Progenitor cell of endocrine pancreas (in vitro differentiated cells): Measurements from ENCODE around the gene NKD1. TPM values are rescaled to one million over a fixed set of nuclear protein-coding genes. Genes with fewer than 3 reads are reported as not detected.

Source experiments
- DNase-seq: peaks from one replicate; pipeline ENCODE4 v3.0.0; 2021; ENCODE audit warnings: low spot score; ENCODE audit not compliant: unreplicated experiment
- H3K27ac Mint-ChIP-seq: 2 replicates; pipeline ENCODE4 v1.8.0; 2021; ENCODE audit warnings: mild to moderate bottlenecking, moderate library complexity, mixed read lengths
- H3K27me3 Mint-ChIP-seq: 2 replicates; pipeline ENCODE4 v1.8.0; 2021; ENCODE audit warnings: mixed read lengths
- H3K36me3 Mint-ChIP-seq: 2 replicates; pipeline ENCODE4 v1.8.0; 2022; ENCODE audit warnings: mixed read lengths; ENCODE audit not compliant: insufficient read depth
- H3K4me1 Mint-ChIP-seq: 2 replicates; pipeline ENCODE4 v1.8.0; 2021; ENCODE audit warnings: low read depth, mixed read lengths
- H3K4me3 Mint-ChIP-seq: 2 replicates; pipeline ENCODE4 v1.8.0; 2021; ENCODE audit warnings: low read depth, mild to moderate bottlenecking, moderate library complexity, mixed read lengths
- H3K9me3 Mint-ChIP-seq: 2 replicates; pipeline ENCODE4 v1.8.0; 2021; ENCODE audit warnings: low read depth, mixed read lengths
- total RNA-seq: library from RNA; stranded (reverse); gene quantifications from 2 replicates; pipeline ENCODE4 v1.2.1, GENCODE V29; 2021
- TF ChIP-seq, protein P1 (sequence below): fragments of 200-600 bp; sonication (generic); IDR thresholded peaks from one replicate; pipeline ENCODE4 v1.5.0; 2021; ENCODE audit warnings: antibody characterized with exemption, mild to moderate bottlenecking; ENCODE audit not compliant: unreplicated experiment

The NKD1 gene
- total RNA-seq, 1 donor from 2014 or later: 3.0 TPM

DNA sequence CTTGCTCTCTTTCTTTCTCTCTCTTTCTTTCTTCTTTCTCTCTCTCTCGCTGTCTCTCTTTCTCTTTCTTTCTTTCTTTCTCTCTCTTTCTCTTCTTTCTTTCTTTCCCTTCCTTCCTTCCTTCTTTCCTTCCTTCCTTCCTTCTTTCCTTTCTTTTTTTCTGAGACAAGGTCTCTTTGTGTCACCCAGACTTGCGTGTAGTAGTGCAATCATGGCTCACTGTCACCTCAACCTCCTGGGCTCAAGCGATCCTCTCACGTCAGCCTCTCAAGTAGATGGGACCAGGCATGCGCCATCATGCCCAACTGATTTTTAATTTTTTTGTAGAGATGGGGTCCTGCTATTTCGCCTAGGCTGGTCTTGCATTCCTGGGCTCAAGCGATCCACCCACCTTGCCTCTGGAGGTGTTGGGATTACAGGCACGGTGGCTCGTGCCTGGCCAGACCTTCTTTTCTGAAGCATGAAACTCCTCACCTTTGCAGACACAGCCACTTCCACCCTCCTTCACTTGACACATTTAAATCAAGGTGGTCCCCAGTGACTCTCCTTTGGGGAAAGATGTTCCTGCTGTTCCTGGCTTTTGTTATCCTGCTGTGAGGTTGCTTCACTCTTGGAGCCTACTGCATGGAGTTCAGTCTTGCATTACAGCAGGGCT, 26.8 kb upstream of the NKD1 start:
- peaks cover 8% of the 10 kb centered on the region for H3K9me3 Mint-ChIP-seq
- no peak overlapping the region for H3K27ac Mint-ChIP-seq
- no peak overlapping the region for H3K4me3 Mint-ChIP-seq
- TF ChIP-seq, protein P1, sequence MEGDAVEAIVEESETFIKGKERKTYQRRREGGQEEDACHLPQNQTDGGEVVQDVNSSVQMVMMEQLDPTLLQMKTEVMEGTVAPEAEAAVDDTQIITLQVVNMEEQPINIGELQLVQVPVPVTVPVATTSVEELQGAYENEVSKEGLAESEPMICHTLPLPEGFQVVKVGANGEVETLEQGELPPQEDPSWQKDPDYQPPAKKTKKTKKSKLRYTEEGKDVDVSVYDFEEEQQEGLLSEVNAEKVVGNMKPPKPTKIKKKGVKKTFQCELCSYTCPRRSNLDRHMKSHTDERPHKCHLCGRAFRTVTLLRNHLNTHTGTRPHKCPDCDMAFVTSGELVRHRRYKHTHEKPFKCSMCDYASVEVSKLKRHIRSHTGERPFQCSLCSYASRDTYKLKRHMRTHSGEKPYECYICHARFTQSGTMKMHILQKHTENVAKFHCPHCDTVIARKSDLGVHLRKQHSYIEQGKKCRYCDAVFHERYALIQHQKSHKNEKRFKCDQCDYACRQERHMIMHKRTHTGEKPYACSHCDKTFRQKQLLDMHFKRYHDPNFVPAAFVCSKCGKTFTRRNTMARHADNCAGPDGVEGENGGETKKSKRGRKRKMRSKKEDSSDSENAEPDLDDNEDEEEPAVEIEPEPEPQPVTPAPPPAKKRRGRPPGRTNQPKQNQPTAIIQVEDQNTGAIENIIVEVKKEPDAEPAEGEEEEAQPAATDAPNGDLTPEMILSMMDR: no peak
- no peak for DNase-seq
- no peaks in the 10 kb centered on the region for H3K4me1 Mint-ChIP-seq
- no peaks in the 10 kb centered on the region for H3K36me3 Mint-ChIP-seq
- H3K27me3 Mint-ChIP-seq: peaks cover 9% of the 10 kb centered on the region

DNA sequence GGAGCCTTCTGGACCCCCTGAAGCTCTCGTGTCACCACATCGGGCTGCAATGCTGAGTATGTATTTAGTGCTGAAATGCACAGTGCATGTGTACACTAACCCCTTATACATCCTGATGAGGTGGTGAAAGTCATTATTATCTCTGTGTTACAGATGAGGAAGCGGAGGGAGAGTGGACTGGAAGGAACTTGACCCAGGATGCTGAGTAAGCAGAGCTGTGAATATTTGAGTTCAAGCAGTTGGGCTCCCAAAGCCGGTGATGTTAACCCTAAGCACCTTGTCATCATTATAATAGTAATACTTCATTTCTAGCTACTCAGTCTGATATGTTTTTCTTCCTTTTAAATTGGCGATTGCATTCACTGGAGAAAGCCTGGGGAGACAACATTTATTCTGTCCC, 25.9 kb upstream of the NKD1 start:
- H3K36me3 Mint-ChIP-seq: no peaks in the 10 kb centered on the region
- H3K9me3 Mint-ChIP-seq: no peaks in the 10 kb centered on the region
- TF ChIP-seq, protein P1: no peak
- no peak overlapping the region for H3K27ac Mint-ChIP-seq
- H3K4me3 Mint-ChIP-seq: no peak overlapping the region
- H3K4me1 Mint-ChIP-seq: no peaks in the 10 kb centered on the region
- H3K27me3 Mint-ChIP-seq: peaks cover 9% of the 10 kb centered on the region
- DNase-seq: no peak

DNA sequence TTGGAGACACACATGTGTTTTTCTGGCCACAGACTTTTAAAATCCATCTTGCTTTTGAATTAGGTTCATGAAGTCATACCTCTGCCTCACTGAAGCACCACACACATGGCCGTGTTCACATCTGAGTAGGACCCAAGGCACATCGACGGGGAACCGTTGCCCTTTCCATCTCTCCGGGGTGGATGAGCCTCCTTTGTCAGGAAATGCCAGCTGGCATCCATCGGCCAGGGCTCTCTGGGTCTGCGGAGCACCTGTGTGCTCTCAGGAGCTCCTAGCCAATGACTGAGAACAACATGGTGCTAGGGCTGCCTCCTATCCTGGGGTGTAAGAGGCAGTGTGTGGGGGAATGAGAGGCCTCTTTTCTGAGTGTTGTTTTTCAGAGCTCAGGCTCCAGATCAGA, 24.5 kb upstream of the NKD1 start:
- no peak for DNase-seq
- Mint-ChIP-seq H3K4me1 (no peaks in the 10 kb centered on the region), H3K27me3 (peaks cover 9% of the 10 kb centered on the region), H3K9me3 (no peaks in the 10 kb centered on the region), H3K36me3 (no peaks in the 10 kb centered on the region), H3K27ac (no peak overlapping the region), H3K4me3 (no peak overlapping the region)
- TF ChIP-seq, protein P1: no peak

DNA sequence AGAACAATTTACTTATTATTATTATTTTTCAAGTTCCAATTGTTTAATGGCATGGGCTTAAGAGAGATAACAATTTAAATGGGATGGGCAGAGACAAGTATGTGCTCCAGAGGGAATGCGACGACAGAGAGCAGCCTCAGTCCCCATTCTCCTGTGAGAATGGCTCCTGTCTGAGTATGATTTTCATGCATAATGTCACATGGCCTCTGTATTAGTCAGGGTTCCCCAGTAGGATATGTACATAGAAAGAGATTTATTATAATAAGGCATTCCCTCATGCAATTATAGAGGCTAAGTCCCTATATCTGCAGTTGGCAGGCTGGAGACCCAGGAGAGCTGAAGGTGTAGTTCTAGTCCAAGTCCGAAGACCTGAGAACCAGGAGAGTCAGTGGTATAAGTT, 22.9 kb upstream of the NKD1 start:
- DNase-seq: no peak
- no peaks in the 10 kb centered on the region for H3K36me3 Mint-ChIP-seq
- TF ChIP-seq, protein P1: no peak
- peaks cover 6% of the 10 kb centered on the region for H3K9me3 Mint-ChIP-seq
- no peak overlapping the region for H3K4me3 Mint-ChIP-seq
- H3K27ac Mint-ChIP-seq: no peak overlapping the region
- H3K4me1 Mint-ChIP-seq: no peaks in the 10 kb centered on the region
- peaks cover 9% of the 10 kb centered on the region for H3K27me3 Mint-ChIP-seq

DNA sequence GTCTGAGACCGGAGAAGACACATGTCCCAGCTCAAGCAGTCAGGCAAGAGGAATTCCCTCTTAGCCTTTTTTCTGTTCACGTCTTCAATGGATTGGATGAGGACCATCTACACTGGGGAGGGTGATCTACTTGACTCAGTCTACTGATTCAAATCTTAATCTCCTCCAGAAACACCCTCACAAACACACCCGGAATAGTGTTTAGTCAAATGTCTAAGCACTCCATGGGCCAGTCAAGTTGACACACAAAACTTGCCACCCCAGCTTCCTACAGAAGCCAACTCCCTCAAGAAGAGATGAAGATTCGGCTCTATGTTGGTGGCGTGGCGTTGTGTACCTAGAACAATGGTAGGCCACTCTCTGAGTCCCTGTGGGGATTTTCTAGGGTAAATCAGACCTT, 22.5 kb upstream of the NKD1 start:
- no peak overlapping the region for H3K27ac Mint-ChIP-seq
- H3K9me3 Mint-ChIP-seq: peaks cover 6% of the 10 kb centered on the region
- H3K4me1 Mint-ChIP-seq: no peaks in the 10 kb centered on the region
- no peak for DNase-seq
- peaks cover 7% of the 10 kb centered on the region for H3K27me3 Mint-ChIP-seq
- TF ChIP-seq, protein P1: no peak
- no peaks in the 10 kb centered on the region for H3K36me3 Mint-ChIP-seq
- no peak overlapping the region for H3K4me3 Mint-ChIP-seq
